Activated T-cell treated with anti-CD3 and anti-CD28 coated beads for 4 hours (primary cell): Measurements from ENCODE around the gene STAT1.
"Not testable (repeated sequence)": the region's sequence is repeated elsewhere in the genome, so short reads cannot be mapped to it uniquely, and the experiment has no call there.

Source experiments
- DNase-seq: peaks from one replicate; pipeline ENCODE4 v3.0.0-alpha.2; 2020

Gene STAT1

DNA sequence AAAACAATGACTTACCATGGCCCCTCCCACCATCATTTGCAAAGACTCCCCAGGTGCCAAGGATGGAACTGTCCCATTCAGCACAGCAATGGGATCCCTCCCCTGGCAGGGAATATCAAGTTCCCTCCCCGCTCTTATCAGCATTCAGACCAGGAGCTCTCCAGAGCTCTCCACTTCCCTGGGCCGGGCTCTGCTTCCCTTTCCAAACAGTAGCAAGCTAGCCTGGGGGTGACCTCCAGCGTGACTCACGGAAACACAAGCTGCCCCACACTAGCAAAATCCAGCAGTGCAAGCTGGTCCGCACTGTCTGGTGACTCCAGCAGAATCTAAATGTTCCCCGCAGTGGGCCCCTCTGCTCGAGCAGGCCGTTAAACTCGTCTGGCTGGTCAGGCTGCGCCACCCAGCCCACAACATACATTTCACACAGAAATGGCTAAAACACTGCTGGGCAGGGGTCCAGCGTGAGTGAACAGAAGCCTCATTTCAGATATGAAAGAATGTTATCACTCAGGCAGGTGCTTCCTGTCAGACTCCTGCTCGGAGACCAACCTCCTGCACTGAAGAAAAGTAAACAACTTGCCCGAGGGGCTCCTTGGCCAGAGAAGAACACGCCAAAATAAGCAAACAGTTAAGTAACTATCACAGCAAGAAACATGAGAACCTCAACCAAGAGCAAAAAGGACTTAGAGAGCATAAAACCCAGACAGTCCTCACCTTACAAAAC lies 33.9 kb downstream of the STAT1 start:
- no peak for DNase-seq

DNA sequence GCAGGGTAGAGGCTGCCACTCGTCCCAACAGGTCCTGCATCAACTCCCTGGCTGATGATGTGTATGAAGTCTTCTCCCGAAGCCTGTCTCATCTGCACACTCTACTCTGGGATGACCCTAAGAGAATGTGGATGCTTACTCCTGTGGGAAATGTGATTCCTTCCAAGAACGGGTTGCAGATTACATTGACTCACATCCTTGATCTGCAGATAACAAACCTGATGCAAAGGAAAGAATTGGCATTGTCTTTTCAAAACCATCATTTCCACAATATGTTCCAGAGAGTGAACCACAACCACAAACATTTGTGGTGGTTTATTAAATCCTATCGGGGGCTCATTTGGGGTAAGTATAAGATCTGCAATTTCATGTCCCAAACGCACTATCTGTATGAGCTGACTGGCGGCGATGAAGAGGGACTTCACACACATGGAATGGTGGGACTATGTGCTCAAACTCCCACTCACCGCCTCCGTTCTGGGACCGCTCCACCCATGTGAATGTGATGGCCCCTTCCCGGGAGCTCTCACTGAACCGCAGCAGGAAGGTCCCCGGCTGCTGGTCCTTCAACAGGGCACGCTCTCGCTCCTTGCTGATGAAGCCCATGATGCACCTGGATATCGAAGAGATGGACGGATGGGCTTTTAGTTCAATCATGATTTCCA lies 35.5 kb downstream of the STAT1 start:
- no peak for DNase-seq

DNA sequence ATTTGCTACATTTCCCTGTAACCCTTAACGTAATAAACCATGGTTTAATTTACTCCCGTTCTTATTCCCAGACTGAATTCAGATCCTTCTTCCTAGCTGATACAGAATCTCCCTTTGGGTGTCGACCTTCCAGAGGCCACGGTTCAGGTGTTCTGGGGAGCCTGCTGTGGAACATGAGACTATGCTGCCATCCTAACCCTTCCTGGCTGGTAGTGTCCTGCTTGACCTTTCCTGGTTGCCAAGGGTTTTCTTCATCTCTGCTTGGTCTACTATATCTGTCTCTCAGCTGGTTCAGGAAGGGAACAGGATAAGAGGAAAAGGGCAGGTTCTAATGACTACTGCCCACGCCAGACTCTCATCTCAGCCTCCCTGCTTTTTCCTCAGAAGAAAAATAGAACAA lies 36.5 kb downstream of the STAT1 start:
- DNase-seq: no peak

DNA sequence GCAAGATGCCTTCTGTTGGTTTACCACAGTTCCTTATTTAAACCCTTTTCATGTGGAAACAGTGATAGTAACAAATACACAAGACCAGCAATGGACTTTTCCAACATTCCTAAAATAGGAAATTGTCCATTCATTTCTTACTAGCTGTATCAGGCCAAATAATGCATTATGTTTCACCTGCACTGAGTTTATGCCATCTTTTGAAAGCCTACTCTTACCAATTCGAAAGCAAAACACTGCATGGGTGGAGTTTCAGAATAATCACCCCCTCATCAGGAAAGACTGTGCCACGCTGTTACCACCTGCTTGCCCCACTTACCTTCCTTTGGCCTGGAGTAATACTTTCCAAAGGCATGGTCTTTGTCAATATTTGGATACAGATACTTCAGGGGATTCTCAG lies 37.5 kb downstream of the STAT1 start:
- no peak for DNase-seq

DNA sequence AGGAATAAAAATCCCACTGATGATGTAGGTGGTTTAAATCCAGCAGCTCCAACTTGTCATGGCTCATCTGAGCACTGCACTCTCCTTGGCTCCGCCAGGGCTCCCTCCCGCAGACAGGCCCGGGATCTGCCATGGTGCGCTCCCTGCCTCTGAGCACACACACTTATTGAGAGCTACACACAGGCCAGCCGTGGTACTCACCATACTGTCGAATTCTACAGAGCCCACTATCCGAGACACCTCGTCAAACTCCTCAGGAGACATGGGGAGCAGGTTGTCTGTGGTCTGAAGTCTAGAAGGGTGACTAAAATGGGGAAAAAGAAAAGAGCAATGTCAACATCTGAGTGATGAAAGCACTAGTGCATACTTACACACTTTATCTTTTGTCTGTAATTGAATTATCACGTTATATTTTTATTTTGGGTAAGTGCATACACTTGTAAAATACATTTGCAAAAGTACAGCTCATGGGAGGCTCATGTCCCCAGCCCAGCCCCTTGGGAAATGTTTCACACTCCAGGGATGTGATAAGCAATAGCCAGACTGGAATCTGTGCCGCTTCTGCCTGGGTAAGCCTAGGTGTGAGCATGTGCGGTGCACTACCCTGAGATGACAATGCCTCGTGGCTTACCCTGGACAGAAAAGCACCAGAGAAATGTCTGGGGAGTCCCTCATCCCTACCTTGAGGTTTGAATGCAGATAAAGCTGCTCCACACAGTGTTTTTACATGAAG lies 39.2 kb downstream of the STAT1 start:
- no peak for DNase-seq

DNA sequence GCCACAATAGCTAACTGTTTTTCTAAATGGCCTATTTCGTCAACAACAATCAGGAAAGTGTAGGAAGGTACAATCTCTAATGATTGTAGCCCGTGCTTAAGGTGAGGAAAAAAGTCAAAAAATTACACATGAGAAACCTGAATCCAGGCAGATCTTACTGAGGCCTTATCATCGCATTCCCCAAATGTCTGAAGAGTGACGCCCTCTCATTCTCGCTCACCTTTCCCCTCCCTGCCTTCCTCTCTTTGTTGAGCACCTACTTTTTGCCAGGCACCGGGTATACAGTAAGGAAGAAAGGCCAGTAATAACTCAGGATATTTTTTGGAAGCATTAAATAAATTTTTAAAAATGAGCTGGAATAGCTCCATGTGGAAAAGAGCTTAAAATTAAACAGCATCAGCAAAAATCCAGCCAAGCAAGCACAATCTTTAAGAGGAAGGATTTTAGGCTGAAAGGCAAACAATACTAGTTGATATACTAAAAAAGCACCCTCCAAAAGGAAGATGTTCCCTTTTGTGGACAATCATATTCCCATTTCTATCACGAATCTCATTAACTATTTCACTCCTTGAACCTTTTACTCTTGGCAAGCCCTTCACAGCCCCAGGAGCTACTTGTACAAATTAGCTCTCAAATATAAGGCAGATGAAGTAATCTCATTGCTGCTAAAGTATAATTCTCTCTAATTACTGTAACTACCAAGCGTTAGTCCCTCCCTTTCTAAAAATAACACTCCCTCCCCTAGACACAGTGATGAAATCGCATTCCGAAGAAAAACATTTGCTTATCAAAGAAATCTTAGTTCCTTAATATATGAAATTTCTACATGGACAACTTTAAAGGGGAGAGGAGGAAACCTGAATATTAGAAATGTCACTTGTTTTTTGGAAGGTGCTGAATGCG lies 40.0 kb downstream of the STAT1 start:
- no peak for DNase-seq

DNA sequence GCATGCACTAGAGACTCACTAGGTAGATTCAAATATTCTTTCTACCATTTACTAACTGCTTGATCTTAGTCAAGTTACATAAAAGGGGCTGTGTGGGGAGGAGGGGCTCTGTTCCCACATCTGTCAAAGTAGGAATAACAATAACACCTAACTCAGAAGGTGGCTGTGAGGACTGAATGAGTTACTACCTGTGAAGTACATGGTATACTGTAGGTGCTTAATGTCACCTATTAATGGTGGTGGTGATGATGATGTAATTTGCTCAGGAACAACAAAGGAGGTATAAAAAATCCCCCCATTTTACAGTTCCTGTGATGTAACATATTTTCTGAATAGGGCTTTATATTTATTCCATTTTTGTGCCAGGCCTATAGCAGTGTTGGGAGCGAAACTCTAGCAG lies 40.7 kb downstream of the STAT1 start:
- DNase-seq: no peak

DNA sequence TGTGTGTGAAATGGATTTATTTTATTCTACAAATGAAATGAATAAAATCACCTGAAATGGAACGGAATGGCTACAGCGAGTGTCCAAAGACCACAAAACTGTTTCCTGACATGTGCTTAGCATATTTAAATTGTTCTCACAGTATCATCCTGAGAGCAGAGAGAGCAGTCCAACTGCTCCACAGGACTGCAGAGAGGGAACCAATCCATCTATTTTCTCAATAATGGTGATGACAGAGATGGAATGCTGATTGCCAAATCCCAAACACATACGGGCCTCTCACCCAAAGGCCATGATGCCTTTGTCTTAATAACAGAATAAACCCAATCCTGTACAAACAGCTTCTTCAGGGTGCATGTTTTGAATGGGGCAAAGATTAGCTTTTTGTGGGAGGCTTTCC lies 41.1 kb downstream of the STAT1 start:
- no peak for DNase-seq

DNA sequence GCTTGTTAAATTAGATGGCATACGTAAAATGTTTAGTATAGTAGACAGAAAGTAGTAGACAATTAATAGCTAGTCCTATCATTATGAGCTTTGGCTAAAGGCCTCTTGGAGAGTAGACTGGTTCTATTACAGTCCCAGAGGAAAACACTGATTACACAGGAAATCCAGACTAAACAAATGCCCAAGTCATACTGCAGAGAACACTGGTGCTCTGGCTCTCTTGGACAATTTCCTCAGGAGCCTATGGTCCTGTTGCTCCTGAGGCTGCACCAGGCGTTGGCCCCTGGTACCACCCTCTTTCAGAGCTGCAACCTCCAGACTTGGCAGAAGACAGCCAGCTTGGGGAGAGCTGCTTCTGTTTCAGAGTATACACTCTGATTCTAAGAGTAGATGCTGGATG lies 41.8 kb downstream of the STAT1 start:
- DNase-seq: no peak

DNA sequence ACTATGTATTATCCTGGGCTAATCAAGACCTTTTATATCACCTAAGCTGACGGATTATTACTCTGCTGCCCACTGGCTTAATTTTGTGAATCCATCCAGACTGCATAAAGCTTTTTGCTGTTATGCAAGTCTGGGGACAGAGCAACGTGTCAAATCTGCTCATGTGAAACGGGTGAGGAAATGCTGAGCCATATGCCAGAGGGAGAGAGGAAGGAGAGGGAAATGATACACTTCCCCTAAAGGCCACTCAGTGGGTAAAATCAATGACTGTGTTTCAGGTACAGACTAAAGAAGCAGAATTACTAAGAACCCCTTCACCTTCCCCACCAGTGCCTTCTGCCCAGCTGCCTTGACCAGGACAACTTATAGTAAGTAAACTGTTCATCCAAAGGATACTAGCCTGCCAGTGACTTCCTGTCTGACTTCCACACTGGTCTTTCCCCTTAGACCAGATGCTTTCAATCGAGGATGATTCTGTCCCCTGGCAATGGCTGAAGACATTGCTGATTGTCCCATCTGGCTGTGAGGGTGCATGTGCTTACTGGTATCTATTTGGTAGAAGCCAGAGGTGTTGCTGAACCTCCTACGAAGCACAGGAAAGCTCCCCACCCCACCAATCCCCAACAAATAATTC lies 43.0 kb downstream of the STAT1 start:
- no peak for DNase-seq

DNA sequence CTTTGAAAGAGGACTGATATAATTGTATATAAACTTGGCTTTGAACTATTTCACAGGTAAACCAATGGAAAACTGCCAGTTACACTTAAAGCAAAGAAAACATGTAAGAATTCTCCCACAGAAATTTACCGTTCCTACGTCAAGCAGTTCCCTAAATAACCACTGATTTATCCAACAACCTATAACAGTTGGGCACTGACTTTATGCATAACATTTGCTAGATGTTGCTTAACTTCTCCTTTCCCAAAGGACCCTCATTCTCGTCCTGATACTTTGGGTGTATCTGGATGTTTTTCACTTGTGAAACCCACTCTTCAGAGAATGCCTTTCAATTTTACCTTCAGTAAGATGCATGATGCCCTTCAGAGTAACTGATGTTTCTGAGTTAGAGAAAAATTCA lies 43.8 kb downstream of the STAT1 start:
- no peak for DNase-seq

DNA sequence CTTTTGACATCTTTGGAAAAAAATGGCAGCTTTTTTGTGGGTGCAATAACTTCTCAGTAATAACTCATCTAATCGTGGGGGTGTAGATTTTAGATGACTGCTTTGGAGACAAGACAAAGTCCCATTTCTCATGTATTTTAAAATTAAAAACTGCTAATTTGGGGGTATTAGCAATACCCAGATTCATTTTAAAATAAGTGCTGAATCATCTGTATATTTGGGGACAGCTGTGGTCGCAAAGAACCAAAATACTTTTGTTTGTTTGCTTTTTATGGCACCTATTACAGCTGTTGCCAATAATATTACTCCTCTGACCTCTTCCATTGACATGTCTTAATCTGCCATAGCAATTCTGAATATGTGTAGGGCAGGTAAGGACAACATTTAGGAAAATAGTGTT lies 45.4 kb downstream of the STAT1 start:
- DNase-seq: no peak

DNA sequence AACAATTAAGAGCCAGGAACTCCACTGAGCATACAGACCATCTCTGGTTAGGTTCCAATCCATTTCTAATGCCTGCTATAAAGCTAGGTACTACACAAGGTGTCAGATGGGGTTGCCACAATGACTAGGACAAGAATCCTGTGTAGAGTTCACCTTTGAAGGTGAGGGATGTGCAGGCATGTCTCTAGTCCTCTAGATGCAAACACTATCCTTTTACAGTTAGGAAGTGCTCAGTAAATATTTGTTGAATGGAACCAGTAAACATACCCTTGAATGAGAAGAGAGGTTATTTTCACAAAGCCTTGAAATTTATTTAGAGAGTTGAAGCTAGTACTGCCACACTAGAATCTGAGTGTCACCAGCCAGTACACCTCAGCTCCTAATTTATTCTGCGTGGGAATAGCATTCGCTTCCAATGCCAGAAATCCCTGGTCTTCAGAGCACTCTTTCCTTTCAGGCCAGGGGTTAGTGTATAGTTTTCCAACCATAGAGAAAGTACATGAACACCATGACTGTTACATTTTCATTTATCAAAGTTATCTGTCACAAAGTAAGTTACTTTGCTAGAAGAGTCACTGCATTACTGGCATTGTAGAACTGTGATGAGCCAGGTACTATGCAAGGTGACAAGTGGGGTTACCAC lies 48.3 kb downstream of the STAT1 start:
- no peak for DNase-seq

DNA sequence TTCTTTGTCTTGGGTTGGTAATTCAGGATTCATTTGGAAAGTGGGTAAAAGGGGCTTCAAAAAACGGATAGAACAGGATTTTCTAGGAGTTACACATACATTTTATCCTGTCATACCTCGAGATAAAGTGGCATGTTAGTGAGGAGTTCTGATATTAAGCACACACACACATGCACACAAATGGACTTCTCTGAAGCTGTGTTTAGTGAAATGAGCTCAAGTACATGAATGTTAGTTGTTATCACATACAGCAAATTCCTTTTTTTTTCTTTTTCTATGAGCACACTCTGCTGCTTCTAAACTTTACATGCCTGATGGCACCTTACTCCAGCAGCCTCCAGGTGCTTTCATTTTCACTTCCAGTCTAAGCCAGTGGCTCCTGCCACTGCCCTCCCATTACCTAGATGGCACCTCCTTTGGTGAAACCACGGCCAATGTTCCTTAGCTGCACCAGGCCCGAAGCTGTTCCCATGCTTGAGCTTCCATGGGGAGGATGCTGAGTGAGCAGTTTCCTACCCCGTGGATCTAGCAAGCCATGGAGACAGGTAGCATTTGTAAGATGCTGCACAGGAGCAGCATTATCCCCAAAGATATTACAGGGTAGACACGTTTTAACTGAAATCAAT lies 49.7 kb downstream of the STAT1 start:
- no peak for DNase-seq

DNA sequence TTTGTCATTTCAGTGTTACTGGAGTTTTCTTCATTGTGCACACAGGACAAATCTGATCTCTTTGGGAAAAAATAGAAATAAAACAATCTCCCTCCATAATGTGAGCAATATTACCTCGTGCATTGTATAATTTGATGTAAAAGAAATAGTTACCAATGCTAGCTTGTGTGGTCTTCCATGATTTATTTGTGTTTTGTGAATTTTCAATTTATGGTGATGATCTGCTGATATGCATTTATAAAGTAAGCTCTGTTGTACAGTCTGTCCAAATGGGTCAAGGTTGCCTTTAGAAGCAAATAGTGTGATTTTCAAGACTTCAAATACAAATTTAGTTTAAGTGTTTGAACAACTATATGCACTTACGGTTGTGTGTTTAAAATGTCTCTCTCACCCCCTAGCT lies 50.9 kb downstream of the STAT1 start:
- DNase-seq: no peak

DNA sequence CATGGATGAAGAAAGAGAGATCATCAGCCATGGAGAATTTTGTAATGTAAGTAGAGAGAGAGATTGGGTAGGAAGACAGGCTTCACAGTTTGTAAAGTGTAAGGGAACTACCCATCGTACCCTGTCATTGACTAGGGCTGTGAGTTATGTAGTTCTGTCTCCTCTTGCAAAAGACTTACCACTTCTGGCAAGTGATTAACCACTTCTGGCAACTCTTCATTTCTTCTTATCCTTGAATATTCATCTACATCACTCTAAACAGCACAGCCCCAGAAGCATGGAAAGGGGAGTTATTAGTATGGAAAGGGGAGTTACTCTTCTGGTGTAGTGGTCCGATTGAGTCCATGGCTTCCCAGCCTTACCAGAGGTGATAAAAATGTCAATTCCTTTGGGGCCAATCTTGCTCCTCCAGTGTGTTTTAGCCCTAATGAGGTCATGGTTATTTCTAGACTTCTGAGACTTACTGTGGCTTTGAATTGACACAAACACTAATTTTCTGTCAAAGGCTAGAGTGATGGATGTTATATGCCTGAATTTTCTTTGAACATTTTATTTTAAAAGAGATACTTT lies 52.0 kb downstream of the STAT1 start:
- DNase-seq: no peak

DNA sequence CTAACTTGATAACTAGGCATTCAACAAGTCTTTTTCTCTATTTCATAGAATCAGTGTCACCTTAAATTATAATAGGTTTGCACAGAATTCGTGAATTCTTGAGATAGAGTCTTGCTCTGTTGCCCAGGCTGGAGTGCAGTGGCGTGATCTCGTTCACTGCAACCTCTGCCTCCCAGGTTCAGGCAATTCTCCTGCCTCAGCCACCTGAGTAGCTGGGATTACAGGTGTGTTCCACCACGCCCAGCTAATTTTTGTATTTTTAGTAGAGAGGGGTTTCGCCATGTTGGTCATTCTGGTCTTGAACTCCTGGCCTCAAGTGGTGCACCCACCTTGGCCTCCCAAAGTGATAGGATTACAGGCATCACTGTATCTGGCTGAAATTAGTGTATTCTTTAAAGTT lies 52.9 kb downstream of the STAT1 start:
- not testable (repeated sequence) for DNase-seq

DNA sequence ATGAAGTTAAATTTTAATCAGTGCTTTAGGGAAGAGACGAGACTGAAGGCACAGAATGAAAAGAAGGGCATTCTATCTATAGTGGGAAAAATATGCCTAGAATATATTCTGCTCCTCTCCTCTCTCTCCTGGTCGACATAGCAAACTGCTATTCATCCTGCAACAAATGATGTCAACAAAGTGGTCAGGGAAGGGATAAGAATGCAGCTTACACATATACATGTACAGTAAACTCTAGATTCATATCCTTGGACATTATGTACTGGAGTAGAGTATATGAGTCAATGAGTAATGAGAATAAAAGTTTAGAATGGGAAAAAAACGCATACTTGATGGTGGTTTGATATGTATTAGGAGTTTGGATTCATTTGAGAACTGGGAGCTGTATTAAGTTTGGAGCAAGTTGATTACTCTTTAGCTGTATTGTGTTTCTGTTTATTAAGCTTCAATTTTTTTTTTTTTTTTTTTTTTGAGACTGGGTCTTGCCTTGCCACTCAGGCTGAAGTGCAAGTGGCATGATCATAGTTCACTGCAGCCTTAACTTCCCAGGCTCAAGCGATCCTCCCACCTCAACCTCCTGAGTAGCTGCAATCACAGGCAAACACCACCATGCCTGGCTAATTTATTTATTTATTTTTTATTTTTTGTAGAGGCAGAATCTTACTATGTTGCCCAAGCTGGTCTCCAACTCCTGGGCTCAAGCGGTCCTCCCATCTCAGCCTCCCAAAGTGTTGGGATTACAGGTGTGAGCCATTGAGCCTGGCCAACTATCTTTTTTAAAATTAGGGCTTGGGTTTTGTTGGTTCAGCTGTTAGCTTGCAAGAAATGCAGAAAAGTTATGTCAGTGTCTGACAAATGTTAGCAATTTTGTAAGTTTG lies 53.8 kb downstream of the STAT1 start:
- DNase-seq: no peak

DNA sequence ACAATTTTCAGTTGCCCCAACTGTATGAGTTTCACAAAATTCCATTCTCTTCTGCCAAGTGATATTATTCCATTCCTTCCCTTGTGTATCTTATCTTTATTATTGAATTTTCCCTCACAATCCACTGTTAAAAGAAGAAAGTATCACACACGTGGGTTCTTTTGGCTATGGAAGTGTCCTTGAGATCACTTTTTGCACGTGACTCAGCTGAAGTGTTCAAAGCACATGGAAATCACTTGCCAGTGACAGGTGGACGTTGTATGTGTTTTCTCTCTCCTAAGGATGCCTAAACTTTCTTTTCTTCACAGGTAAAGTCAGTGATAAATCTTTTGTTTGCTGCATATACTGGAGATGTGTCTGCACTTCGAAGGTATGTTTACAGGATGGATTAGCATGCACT lies 60.7 kb downstream of the STAT1 start:
- no peak for DNase-seq

DNA sequence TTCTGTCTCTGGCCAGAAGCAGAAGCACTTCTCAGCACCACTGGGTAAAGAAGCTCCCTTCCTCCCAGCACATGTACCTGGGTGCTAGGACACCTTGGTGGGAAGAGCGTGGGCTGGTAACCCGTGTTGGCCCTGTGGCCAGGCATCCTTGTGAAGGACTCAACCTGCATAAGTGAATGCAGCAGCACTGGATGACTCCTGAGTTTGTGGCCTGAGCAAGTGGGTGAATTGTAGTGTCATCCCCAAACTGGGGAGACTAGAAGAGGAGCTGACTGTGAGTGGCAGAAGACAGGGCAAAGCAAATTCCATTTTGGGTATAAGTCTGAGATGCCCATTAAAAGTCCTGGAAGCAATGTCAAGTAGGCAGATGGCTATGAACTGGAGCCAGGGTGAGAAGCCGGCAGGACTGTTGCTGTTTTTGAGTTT lies 63.4 kb downstream of the STAT1 start:
- DNase-seq: no peak
